ENCODE measurements around the gene PTPRE. TPM values are rescaled to one million over a fixed set of nuclear protein-coding genes. Genes with fewer than 3 reads are reported as not detected.

Gene PTPRE
- total and polyA plus RNA-seq, 7 donors, result 0.48 to 4.5 (median 2.7) TPM

DNA sequence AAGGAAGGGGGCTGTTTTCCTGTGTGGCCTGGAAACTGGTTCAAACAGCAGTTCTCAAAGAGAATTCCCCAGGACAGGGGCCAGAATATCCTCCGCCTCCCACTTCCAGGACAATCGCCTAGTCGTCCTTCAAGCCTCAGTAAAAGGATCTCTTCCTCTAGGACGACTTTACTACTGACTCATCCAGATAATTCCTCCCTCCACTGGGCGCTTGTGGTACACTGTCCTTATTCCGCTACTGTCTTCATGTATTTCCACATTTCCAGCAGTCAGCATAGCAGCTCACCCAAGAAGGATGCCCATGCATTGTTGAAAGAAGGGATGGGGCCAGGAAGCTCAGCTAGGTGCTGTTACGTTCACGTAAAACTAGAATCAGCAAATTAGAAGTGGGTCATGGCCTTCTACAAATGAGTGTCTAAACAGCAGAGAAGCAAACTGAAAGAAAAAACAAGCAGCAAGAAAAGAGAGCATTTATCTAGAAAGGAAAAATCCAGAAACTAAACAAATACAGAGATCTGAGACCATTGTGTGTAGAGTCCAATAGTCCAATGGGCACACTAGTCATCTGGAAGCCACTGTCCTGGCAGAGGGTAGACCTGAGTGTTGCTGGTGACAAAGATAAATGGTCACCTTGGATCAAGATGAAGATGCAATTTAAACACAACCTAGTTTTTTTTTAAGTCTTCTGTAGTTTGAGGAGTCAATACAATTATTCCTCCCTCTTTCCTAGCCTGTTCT lies 40.5 kb upstream of the PTPRE start:
- Histone ChIP-seq H3K27me3 (ENCODE audit: insufficient read depth in 3 of 3, low read length in 2 of 3) (peaks cover 0 to under 1% (median 0%) of the 10 kb centered on the region in 3 donors), H3K4me3 (no peak overlapping the region), H3K36me3 (ENCODE audit: insufficient read depth in 1 of 2, low read depth in 1 of 2) (no peaks in the 10 kb centered on the region), H3K27ac (no peak overlapping the region), H3K9me3 (peaks cover 5% of the 10 kb centered on the region), H3K4me1 (no peaks in the 10 kb centered on the region)
- WGBS, 3 donors, result 72 to 75% (median 75%) methylated on average over 8 of the region's 8 CpGs
- ATAC-seq, result no peak
- intact Hi-C loops (cut with DNase I), result loop anchor here in 1 of 2 donors (10.0 kb wide), 1 partner anchor 1882 kb away; no protein-coding TSS in a partner anchor
- DNase-seq, result no peak
- TF ChIP-seq, protein P1, sequence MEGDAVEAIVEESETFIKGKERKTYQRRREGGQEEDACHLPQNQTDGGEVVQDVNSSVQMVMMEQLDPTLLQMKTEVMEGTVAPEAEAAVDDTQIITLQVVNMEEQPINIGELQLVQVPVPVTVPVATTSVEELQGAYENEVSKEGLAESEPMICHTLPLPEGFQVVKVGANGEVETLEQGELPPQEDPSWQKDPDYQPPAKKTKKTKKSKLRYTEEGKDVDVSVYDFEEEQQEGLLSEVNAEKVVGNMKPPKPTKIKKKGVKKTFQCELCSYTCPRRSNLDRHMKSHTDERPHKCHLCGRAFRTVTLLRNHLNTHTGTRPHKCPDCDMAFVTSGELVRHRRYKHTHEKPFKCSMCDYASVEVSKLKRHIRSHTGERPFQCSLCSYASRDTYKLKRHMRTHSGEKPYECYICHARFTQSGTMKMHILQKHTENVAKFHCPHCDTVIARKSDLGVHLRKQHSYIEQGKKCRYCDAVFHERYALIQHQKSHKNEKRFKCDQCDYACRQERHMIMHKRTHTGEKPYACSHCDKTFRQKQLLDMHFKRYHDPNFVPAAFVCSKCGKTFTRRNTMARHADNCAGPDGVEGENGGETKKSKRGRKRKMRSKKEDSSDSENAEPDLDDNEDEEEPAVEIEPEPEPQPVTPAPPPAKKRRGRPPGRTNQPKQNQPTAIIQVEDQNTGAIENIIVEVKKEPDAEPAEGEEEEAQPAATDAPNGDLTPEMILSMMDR (IDR thresholded peaks at IDR 0.05), result no peak

DNA sequence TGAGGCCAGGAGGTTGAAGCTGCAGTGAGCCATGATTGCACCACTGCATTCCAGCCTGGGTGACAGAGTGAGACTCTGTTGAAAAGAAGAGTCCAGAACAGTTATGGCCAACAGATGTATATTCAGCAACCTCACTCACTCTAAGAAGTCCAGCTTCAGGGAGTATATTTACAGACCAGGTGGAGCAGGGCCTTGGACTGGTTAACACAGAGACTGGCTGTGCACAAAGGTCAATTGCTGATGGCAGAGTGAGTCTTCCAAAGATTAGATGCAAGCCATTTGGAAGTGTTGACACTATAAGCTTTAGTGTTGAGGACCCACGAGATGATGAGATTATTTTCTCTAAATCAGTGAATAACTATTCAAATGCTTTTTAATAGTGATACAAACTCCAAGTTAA lies 39.1 kb upstream of the PTPRE start:
- H3K36me3 ChIP-seq (ENCODE audit: insufficient read depth in 1 of 2, low read depth in 1 of 2), result no peaks in the 10 kb centered on the region
- peaks cover 0 to 7% (median 0%) of the 10 kb centered on the region in 3 donors for H3K27me3 ChIP-seq (ENCODE audit: insufficient read depth in 3 of 3, low read length in 2 of 3)
- peaks cover 5% of the 10 kb centered on the region for H3K9me3 ChIP-seq
- no peaks in the 10 kb centered on the region for H3K4me1 ChIP-seq
- no peak for ATAC-seq
- TF ChIP-seq, protein P1 (IDR thresholded peaks at IDR 0.05), result no peak
- WGBS, 3 donors, result 81 to 88% (median 82%) methylated on average over 1 of the region's 1 CpG
- no peak overlapping the region for H3K27ac ChIP-seq
- no peak for DNase-seq
- intact Hi-C loops (cut with DNase I), result loop anchor here in 1 of 2 donors (10.0 kb wide), 1 partner anchor 1883 kb away; no protein-coding TSS in a partner anchor
- no peak overlapping the region for H3K4me3 ChIP-seq

- ATAC-seq (no peak), DNase-seq (no peak)
- peaks cover 0 to 13% (median 0%) of the 10 kb centered on the region in 3 donors for H3K27me3 ChIP-seq (ENCODE audit: insufficient read depth in 3 of 3, low read length in 2 of 3)
- H3K4me1 ChIP-seq, result no peaks in the 10 kb centered on the region
- H3K36me3 ChIP-seq (ENCODE audit: insufficient read depth in 1 of 2, low read depth in 1 of 2), result no peaks in the 10 kb centered on the region
- no peak overlapping the region for H3K4me3 ChIP-seq
- TF ChIP-seq, protein P1 (IDR thresholded peaks at IDR 0.05), result no peak
- peaks cover 5% of the 10 kb centered on the region for H3K9me3 ChIP-seq
- no peak overlapping the region for H3K27ac ChIP-seq
- intact Hi-C loops (cut with DNase I), result loop anchor here in 1 of 2 donors (10.0 kb wide), 1 partner anchor 1885 kb away; no protein-coding TSS in a partner anchor
Measured at GRCh38 chr10:127869329-127869728, 37.6 kb upstream of the PTPRE start.

DNA sequence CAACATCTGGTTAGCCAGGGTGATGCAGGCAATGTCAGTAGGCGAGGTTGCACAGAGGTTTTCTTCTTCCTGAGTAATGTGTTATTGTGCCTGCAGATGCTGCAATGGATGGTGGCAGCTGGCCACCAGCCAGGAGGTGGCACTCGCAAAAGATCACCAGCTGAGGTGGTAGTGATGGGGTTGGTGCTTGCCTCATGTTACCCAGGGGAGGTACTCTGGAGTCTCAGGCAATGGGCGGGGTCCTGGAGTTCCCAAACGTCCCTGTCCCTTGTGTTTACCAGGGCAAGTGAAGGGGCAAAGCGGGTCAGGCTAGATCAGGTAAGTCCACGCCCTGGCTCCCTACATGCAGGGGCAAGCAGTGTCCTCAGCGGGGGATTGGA lies 35.3 kb upstream of the PTPRE start:
- Histone ChIP-seq H3K27me3 (ENCODE audit: insufficient read depth in 3 of 3, low read length in 2 of 3) (peaks cover 0 to 13% (median 0%) of the 10 kb centered on the region in 3 donors), H3K9me3 (peaks cover 5% of the 10 kb centered on the region), H3K27ac (no peak overlapping the region), H3K4me1 (no peaks in the 10 kb centered on the region), H3K4me3 (no peak overlapping the region), H3K36me3 (ENCODE audit: insufficient read depth in 1 of 2, low read depth in 1 of 2) (no peaks in the 10 kb centered on the region)
- TF ChIP-seq, protein P1 (IDR thresholded peaks at IDR 0.05), result no peak
- intact Hi-C loops (cut with DNase I), result no loop called here
- ATAC-seq (no peak), DNase-seq (no peak)
- WGBS, 3 donors, result 43 to 60% (median 59%) methylated on average over 7 of the region's 7 CpGs
